ENCODE measurements around the gene ARHGAP24.

- TF ChIP-seq CTCF (IDR thresholded peaks at IDR 0.05) (no peak), EZH2 (IDR thresholded peaks at IDR 0.05; ENCODE audit: borderline replicate concordance, insufficient read depth, low read depth, low read length, poor library complexity, severe bottlenecking) (no peak)
These were observed 242.4 kb downstream of the ARHGAP24 start for GRCh38 chr4:85717351-85717750.
